Measurements from ENCODE around the gene HMGCS1. TPM values are rescaled to one million over a fixed set of nuclear protein-coding genes. Genes with fewer than 3 reads are reported as not detected.

Gene HMGCS1
- total RNA-seq, 2 experiments from 2014 or later, result 158 to 162 TPM

Other genes starting within 250 kb of the HMGCS1 start
- gene ZNF131, start 192.5 kb downstream of the HMGCS1 start, total RNA-seq, result 10 to 100 TPM; 27.3 to 27.8 TPM
- under 1 TPM; 0.75 to 1.00 TPM for gene NIM1K, start 121.2 kb downstream of the HMGCS1 start, total RNA-seq
- 1 to 10 TPM; 7.6 to 8.8 TPM for gene CCL28, start 99.0 kb upstream of the HMGCS1 start, total RNA-seq
- 10 to 100 TPM; 17.6 to 19.7 TPM for gene TMEM267, start 170.5 kb upstream of the HMGCS1 start, total RNA-seq
- gene C5orf34, start 201.7 kb upstream of the HMGCS1 start, total RNA-seq, result 10 to 100 TPM; 11.8 to 13.1 TPM
- 10 to 100 TPM; 49.2 to 50.5 TPM for gene PAIP1, start 243.7 kb upstream of the HMGCS1 start, total RNA-seq

Measured in activated CD4-positive, alpha-beta memory T cell treated with anti-CD3 and anti-CD28 coated beads for 36 hours (primary cell).